Lower leg skin (tissue), 4 donors: ENCODE data around the gene DHRS7B. TPM values are rescaled to one million over a fixed set of nuclear protein-coding genes. Genes with fewer than 3 reads are reported as not detected.
"Not testable (repeated sequence)": the region's sequence is repeated elsewhere in the genome, so short reads cannot be mapped to it uniquely, and the experiment has no call there.

Source experiments
- DNase-seq, 2 donors: peaks; one replicate each; pipeline ENCODE4 v3.0.0-alpha.2; 2019; ENCODE audit warnings: low spot score in 2 of 2
- H3K4me3 ChIP-seq: fragments of 200-600 bp; sonication (generic); 2 replicates; pipeline ENCODE4 v1.5.1; 2017; ENCODE audit warnings: mild to moderate bottlenecking, low read depth; ENCODE audit not compliant: poor library complexity, severe bottlenecking
- CTCF ChIP-seq, 3 donors: fragments of 450-650 bp; IDR thresholded peaks; one replicate each; pipeline ENCODE4 v1.5.1; 2016; ENCODE audit warnings: antibody characterized with exemption in 3 of 3, mild to moderate bottlenecking in 3 of 3, moderate library complexity in 2 of 3
- POLR2A ChIP-seq, 2 donors: fragments of 450-650 bp; IDR thresholded peaks; one replicate each; pipeline ENCODE4 v1.6.1; 2016 to 2017; ENCODE audit warnings: antibody characterized with exemption in 2 of 2, mild to moderate bottlenecking in 1 of 2, moderate library complexity in 1 of 2
- WGBS, 2 donors: methylation state at CpG; one replicate each; pipeline ENCODE4 v1.1.5; 2018; 5-methylcytosine and 5-hydroxymethylcytosine counted together
- intact Hi-C: fragments of 100-400 bp; cut with DNase I; formaldehyde crosslinking; loops from one replicate; pipeline ENCODE4 v1.15.0; 2023; ENCODE audit warnings: low total_unique reads
- total RNA-seq, 4 donors: library from RNA; depleted of rRNA; stranded (reverse); fragments of >200 nt; gene quantifications; one replicate each; pipeline ENCODE4 v1.1.0, GENCODE V29; 2016

The DHRS7B gene
- total RNA-seq, 4 donors from 2014 or later: 35.2 to 59.4 (median 39.6) TPM

- 84 to 87% methylated on average over 3 of the region's 3 CpGs for WGBS, 2 donors
Observed at GRCh38 chr17:21143695-21144094, 16.9 kb downstream of the DHRS7B start.

GRCh38 chr17:21144299-21144698, 17.5 kb downstream of the DHRS7B start:
- WGBS, 2 donors: 73 to 96% methylated on average over 3 of the region's 3 CpGs
- H3K4me3 ChIP-seq, intact Hi-C loops, DNase-seq: not testable (repeated sequence)

More at GRCh38 chr17:21143695-21144094, 16.9 kb downstream of the DHRS7B start:
- intact Hi-C loops: no loop called here
- no peak for DNase-seq
- no peak for TF ChIP-seq POLR2A (IDR thresholded peaks at IDR 0.05)
- TF ChIP-seq CTCF (IDR thresholded peaks at IDR 0.05): no peak
- no peak overlapping the region for H3K4me3 ChIP-seq

GRCh38 chr17:21146362-21147015, 19.7 kb downstream of the DHRS7B start:
- no peak for DNase-seq
- TF ChIP-seq CTCF (IDR thresholded peaks at IDR 0.05) (no peak), POLR2A (IDR thresholded peaks at IDR 0.05) (no peak)
- H3K4me3 ChIP-seq: no peak overlapping the region
- intact Hi-C loops: no loop called here
- whole genome bisulfite sequencing, 2 donors: 83 to 86% methylated on average over 3 of the region's 3 CpGs

- no peak for DNase-seq
- 85 to 90% methylated on average over 1 of the region's 1 CpG for whole genome bisulfite sequencing, 2 donors
- intact Hi-C loops: no loop called here
- no peak overlapping the region for H3K4me3 ChIP-seq
- no peak for TF ChIP-seq POLR2A (IDR thresholded peaks at IDR 0.05)
- TF ChIP-seq CTCF (IDR thresholded peaks at IDR 0.05): no peak
Observed at GRCh38 chr17:21149621-21150020, 22.9 kb downstream of the DHRS7B start.

- no peak for DNase-seq
- no peak for TF ChIP-seq CTCF (IDR thresholded peaks at IDR 0.05)
- TF ChIP-seq POLR2A (IDR thresholded peaks at IDR 0.05): no peak
- WGBS, 2 donors: 84 to 88% methylated on average over 1 of the region's 1 CpG
- intact Hi-C loops: no loop called here
- H3K4me3 ChIP-seq: no peak overlapping the region
Observed at GRCh38 chr17:21152731-21153130, 26.0 kb downstream of the DHRS7B start.

- TF ChIP-seq POLR2A (IDR thresholded peaks at IDR 0.05): no peak
- no peak for TF ChIP-seq CTCF (IDR thresholded peaks at IDR 0.05)
- no peak for DNase-seq
- H3K4me3 ChIP-seq: no peak overlapping the region
- 50 to 61% methylated on average over 1 of the region's 1 CpG for WGBS, 2 donors
- intact Hi-C loops: no loop called here
Observed at GRCh38 chr17:21157586-21158370, 31.0 kb downstream of the DHRS7B start.
